Stimulated activated naive CD8-positive, alpha-beta T cell treated with anti-CD3 and anti-CD28 coated beads, Interleukin-15, Interleukin-2, amounts not matched to agents 100 U/mL and 50 U/mL, for 24 hours (primary cell): Measurements from ENCODE around the gene TRAM2.

Experiments
- ATAC-seq: fragments of 150-1000 bp; cut with Tn5 transposase; one replicate; pipeline ENCODE4 v1.10.0; 2021
- DNase-seq: peaks from one replicate; pipeline ENCODE4 v3.0.0; 2021

Gene TRAM2

GRCh38 chr6:52546678-52547077 is 30.2 kb downstream of the TRAM2 start:
- no peak for DNase-seq
- ATAC-seq, result no peak

- peak; percentile 23 for ATAC-seq
- DNase-seq, result no peak
These were observed 30.7 kb downstream of the TRAM2 start for GRCh38 chr6:52546192-52546591.

DNA sequence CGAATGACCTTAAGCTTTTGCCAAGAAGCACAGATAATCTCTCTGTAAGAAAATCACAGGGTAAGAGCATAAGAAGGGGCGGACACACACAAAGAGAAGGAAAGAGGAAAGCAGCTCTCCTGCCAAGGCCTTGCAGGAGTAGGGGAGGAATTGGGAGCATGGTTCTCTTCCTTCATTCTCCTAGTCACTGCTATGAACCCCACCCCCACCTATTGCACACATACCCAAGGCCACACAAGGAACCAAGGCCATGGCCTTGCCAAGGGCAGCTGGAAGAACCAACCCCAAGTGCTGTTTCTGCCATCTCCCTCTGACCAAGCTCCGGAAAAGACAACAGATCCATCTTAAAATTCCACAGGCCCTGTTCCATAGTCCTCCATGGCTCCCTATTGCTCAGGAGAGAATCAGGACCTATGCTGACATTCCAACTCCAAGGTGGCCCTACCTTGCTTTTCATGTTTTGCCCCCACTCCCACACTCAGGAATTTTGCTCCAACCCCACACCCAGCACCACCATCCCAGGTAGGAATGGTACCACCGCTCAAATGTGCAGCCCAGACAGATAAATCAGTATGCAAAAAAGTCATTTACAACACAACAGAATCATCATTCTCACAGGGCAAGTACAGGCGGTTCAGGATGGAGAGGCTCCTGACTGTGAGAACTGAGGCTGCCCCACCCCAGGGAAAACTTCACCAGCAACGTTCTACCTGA is 31.3 kb downstream of the TRAM2 start:
- no peak for ATAC-seq

GRCh38 chr6:52544602-52545405 is 32.1 kb downstream of the TRAM2 start:
- no peak for DNase-seq
- ATAC-seq, result no peak

More for the DNA sequence above, 31.3 kb downstream of the TRAM2 start:
- no peak for DNase-seq

DNA sequence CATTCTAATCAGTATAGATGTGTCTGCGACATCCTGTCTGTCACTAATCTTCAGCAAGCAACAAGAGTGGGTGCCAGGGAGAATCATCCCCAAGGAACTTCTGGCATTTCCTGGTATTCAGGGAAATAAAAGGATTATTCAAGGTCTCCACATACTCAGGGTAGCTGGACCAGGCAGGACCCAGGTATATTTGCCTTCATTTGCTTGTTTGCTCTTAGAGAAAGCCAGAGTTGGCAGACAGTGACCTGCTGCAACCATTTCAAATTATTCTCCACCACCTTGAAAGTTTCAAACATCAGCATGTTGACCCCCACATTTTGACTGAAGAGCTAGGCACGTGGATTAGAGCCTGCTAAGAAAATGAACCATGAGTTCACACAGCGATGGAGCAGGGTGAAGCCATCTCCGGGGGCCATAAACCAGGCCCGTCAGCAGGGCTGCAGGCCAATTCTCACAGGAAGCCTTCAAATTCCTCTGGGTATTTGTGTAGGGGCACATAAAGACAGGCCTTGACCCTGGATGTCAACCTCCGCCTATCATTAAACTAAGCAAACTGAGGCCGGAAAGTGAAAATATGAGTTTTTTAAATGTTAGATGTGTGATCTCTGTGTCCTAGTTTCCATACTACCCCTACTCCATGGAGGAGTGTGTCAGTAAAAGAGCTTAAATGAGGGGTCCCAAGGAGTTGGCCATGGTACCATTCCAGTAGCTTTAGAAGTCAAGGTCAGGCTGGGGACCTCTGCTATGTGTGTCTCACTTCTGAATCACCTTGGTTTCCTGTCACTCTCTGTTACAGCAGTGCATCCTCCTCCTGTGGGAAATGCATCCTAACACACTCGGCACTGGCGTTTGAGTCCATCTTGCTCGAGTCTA is 32.9 kb downstream of the TRAM2 start:
- ATAC-seq (no peak), DNase-seq (no peak)

GRCh38 chr6:52543262-52543661 is 33.6 kb downstream of the TRAM2 start:
- ATAC-seq, result no peak
- no peak for DNase-seq

GRCh38 chr6:52541135-52541534 is 35.7 kb downstream of the TRAM2 start:
- DNase-seq (no peak), ATAC-seq (no peak)

- no peak for ATAC-seq
- DNase-seq, result no peak
These were observed 36.5 kb downstream of the TRAM2 start for GRCh38 chr6:52540286-52540902.

DNA sequence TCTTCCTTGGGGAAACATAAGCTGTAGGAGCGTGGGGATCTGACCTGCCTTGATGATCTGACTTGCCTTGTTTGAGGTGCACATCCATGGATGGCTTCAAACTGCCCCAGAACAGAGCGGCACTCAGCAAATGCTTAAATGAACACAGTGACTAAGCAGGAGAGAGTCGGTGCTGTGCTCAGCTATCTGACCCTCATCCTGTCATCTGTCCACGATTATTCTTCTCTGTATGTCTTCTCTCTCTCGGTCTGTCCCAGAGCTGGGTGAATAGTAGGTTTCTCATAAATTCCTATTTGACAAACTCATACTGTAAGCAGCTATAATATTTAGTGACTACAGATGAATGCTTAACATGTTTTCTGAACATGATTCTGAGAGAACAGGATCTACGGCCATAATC is 37.3 kb downstream of the TRAM2 start:
- ATAC-seq (no peak), DNase-seq (no peak)

DNA sequence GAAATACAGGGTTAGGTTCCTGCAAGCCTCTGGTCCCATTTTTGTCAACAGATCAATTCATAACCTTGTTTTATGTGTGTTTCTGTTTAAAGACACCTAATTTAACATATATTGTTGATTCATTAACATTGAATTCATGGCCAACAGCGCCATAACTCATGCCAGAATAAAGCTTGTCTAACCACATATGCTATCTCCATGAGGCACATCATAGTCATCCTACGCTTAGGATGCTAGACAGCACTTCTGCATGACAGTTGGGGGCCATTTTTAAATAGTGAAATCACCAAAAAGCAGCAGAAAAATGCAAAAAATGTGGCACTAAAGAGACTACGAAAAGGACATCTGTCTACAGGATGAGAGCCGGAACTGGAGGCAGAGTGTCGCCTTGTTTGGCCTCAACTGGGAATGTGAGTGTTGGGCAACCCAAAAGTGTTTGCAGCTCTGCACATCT is 37.9 kb downstream of the TRAM2 start:
- DNase-seq (no peak), ATAC-seq (no peak)

DNA sequence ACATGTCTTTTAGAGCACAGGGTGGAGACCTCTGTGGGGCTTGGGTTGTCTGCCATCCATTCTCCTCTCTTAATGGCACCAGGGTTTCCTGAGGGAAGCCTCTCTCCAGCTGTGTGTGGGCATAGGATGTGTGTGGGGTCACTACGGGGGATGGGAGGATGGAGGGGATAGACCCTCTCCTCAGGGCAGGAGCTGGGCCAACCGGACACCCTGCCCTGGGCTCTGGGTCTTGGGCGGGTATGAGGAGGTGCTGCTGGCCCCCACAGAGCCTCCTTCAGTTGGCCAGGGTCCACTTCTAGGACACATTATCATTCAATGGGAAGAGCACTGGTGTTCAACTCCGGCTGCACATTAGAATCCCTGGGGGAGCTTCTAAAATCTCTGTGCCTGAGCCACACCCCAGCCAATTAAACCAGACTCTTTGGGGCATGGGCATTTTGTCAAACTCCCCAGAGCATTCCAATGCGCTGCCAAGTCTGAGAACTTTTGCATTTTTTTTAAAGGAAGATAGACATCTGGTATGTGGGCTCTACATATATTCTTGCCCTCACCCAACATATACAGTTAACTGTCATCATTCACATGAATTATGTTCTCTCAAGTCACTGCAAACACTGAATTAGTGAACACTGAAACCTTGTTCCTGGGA is 38.5 kb downstream of the TRAM2 start:
- DNase-seq (no peak), ATAC-seq (no peak)

GRCh38 chr6:52537001-52537753 is 39.7 kb downstream of the TRAM2 start:
- DNase-seq (peak; percentile 19), ATAC-seq (peak; percentile 55)

- no peak for DNase-seq
- ATAC-seq, result no peak
These were observed 40.4 kb downstream of the TRAM2 start for GRCh38 chr6:52536424-52536916.

- ATAC-seq, result no peak
- no peak for DNase-seq
These were observed 41.0 kb downstream of the TRAM2 start for GRCh38 chr6:52535711-52536423.

- ATAC-seq (peak; percentile 79), DNase-seq (peak; percentile 45)
These were observed 41.9 kb downstream of the TRAM2 start for GRCh38 chr6:52534966-52535390.

DNA sequence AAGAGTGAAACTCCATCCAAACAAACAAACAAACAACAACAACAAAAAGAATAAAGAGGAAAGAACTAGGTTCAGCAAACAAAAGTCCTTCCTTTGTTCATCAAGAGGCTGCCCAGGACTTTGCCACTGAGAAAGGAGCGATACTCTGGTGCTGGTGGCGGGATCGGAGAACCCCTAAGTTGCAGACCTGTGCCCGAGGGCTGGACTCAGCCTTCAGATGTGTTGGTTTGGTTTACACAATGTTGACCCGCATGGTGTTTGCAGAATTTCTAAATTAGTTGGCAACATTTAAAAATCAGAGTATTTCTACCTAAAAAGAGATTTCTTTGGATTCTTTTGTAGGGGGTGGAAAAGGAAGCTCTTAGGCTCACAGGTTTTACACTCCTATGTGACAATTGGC is 42.5 kb downstream of the TRAM2 start:
- DNase-seq (no peak), ATAC-seq (no peak)

DNA sequence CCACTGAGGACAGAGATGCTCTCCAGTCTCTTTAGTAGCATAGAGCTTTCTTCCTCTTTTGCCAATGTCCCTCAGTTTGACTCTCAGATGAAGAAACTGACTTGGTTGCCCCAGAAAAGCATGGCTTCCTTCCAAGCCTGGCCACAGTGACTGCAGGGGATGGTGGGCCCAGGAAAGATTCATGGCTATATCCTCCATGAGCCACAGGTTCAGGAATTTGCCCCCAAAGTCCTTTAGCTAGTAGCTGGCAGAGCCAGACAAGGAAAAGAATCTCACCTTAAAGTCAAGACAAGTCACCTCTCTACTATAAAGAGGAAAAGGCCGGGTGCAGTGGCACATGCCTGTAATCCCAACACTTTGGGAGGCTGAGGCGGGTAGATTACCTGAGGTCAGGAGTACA is 43.4 kb downstream of the TRAM2 start:
- no peak for ATAC-seq

GRCh38 chr6:52532457-52532856 is 44.4 kb downstream of the TRAM2 start:
- ATAC-seq (no peak), DNase-seq (no peak)

More for the DNA sequence above, 43.4 kb downstream of the TRAM2 start:
- DNase-seq, result no peak

DNA sequence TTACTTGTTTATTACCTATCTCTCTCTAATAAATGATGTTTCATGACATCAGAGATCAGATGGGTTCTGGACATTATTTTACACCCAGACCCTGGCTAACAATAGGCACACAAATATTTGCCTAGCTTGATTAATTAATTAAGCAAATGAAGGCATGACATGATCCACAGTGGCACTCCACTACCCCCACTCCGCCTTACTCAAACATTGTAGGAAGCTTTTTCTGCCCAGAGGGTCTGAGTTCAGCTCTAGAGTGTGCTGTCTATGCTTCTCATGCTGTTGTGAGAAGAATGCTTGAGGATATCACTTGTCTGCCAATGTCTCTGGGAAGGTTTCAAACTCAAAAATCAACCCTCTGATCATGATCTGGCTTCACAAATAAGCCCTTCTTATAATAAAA is 45.0 kb downstream of the TRAM2 start:
- no peak for DNase-seq
- ATAC-seq, result no peak

DNA sequence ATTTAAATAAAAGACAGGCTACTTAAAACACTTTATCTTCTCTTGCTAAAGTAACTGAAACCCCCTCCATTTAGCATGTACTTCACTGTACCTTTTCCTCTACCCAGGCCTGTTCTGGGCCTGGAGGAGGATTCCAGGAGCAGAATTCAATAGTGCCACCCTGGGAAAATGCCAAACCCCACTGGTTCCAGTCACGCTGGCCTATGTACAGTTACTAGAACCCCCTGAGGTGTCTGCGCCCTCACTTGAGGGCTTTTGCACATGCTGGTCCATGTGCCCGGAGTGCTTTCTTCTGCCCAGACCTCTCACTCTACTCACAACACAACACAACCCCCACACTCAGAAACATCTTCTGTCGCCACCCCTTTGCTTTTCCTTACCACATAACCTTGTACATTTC is 45.5 kb downstream of the TRAM2 start:
- no peak for ATAC-seq
- DNase-seq, result no peak
